ES-I3 (cell line): Measurements from ENCODE around the gene FRMD4B.

Source experiments
- H3K36me3 ChIP-seq: 2 replicates; pipeline ENCODE4 v1.6.1; 2013; ENCODE audit warnings: mild to moderate bottlenecking, low read length, control low read depth, moderate library complexity; ENCODE audit not compliant: insufficient read depth
- H3K4me1 ChIP-seq: 2 replicates; pipeline ENCODE4 v1.6.1; 2013; ENCODE audit warnings: mild to moderate bottlenecking, control low read depth, low read length; ENCODE audit not compliant: insufficient read depth
- H3K9ac ChIP-seq: 2 replicates; pipeline ENCODE4 v1.6.1; 2013; ENCODE audit warnings: low read depth, mild to moderate bottlenecking, low read length, moderate library complexity
- H3K9me3 ChIP-seq: 2 replicates; pipeline ENCODE4 v1.6.1; 2013; ENCODE audit warnings: mild to moderate bottlenecking, low read length, moderate library complexity; ENCODE audit not compliant: control insufficient read depth, insufficient read depth

Gene FRMD4B

GRCh38 chr3:69161587-69162307 lies 224.1 kb downstream of the FRMD4B start:
- no peaks in the 10 kb centered on the region for H3K36me3 ChIP-seq
- H3K9ac ChIP-seq, result no peak overlapping the region

GRCh38 chr3:69160525-69160924 lies 225.4 kb downstream of the FRMD4B start:
- Histone ChIP-seq H3K9ac (no peak overlapping the region), H3K36me3 (no peaks in the 10 kb centered on the region), H3K4me1 (no peaks in the 10 kb centered on the region), H3K9me3 (no peaks in the 10 kb centered on the region)

More at GRCh38 chr3:69161587-69162307, 224.1 kb downstream of the FRMD4B start:
- no peaks in the 10 kb centered on the region for H3K9me3 ChIP-seq
- no peaks in the 10 kb centered on the region for H3K4me1 ChIP-seq

- Histone ChIP-seq H3K9ac (no peak overlapping the region), H3K36me3 (no peaks in the 10 kb centered on the region), H3K4me1 (no peaks in the 10 kb centered on the region), H3K9me3 (no peaks in the 10 kb centered on the region)
Measured at GRCh38 chr3:69160107-69160506, 225.8 kb downstream of the FRMD4B start.

- Histone ChIP-seq H3K9ac (no peak overlapping the region), H3K36me3 (no peaks in the 10 kb centered on the region), H3K4me1 (peaks cover 4% of the 10 kb centered on the region; the same call in 1 of the 2 replicates), H3K9me3 (no peaks in the 10 kb centered on the region)
Measured at GRCh38 chr3:69149586-69149985, 236.3 kb downstream of the FRMD4B start.

GRCh38 chr3:69145688-69146087 lies 240.2 kb downstream of the FRMD4B start:
- H3K9me3 ChIP-seq, result no peaks in the 10 kb centered on the region
- H3K4me1 ChIP-seq, result peaks cover 15% of the 10 kb centered on the region; the same call in 1 of the 2 replicates
- no peaks in the 10 kb centered on the region for H3K36me3 ChIP-seq
- no peak overlapping the region for H3K9ac ChIP-seq

GRCh38 chr3:69144631-69145245 lies 241.2 kb downstream of the FRMD4B start:
- Histone ChIP-seq H3K9me3 (no peaks in the 10 kb centered on the region), H3K36me3 (no peaks in the 10 kb centered on the region), H3K9ac (no peak overlapping the region), H3K4me1 (peaks cover 15% of the 10 kb centered on the region; the same call in 1 of the 2 replicates)

GRCh38 chr3:69143612-69144011 lies 242.3 kb downstream of the FRMD4B start:
- H3K36me3 ChIP-seq, result no peaks in the 10 kb centered on the region
- no peaks in the 10 kb centered on the region for H3K9me3 ChIP-seq
- no peak overlapping the region for H3K9ac ChIP-seq
- peaks cover 15% of the 10 kb centered on the region; the same call in 1 of the 2 replicates for H3K4me1 ChIP-seq

GRCh38 chr3:69142797-69143454 lies 243.0 kb downstream of the FRMD4B start:
- no peaks in the 10 kb centered on the region for H3K36me3 ChIP-seq
- no peaks in the 10 kb centered on the region for H3K9me3 ChIP-seq
- peaks cover 15% of the 10 kb centered on the region; the same call in 1 of the 2 replicates for H3K4me1 ChIP-seq
- H3K9ac ChIP-seq, result no peak overlapping the region

- Histone ChIP-seq H3K4me1 (peaks cover 15% of the 10 kb centered on the region; the same call in 1 of the 2 replicates), H3K36me3 (no peaks in the 10 kb centered on the region), H3K9ac (no peak overlapping the region), H3K9me3 (no peaks in the 10 kb centered on the region)
Measured at GRCh38 chr3:69142090-69142489, 243.8 kb downstream of the FRMD4B start.

GRCh38 chr3:69141313-69141712 lies 244.6 kb downstream of the FRMD4B start:
- peaks cover 15% of the 10 kb centered on the region; the same call in 1 of the 2 replicates for H3K4me1 ChIP-seq
- no peaks in the 10 kb centered on the region for H3K36me3 ChIP-seq
- no peaks in the 10 kb centered on the region for H3K9me3 ChIP-seq
- no peak overlapping the region for H3K9ac ChIP-seq

- Histone ChIP-seq H3K4me1 (no peaks in the 10 kb centered on the region), H3K9me3 (no peaks in the 10 kb centered on the region), H3K36me3 (no peaks in the 10 kb centered on the region), H3K9ac (no peak overlapping the region)
Measured at GRCh38 chr3:69137412-69137811, 248.5 kb downstream of the FRMD4B start.

- Histone ChIP-seq H3K36me3 (no peaks in the 10 kb centered on the region), H3K9ac (no peak overlapping the region), H3K4me1 (no peaks in the 10 kb centered on the region), H3K9me3 (no peaks in the 10 kb centered on the region)
Measured at GRCh38 chr3:69137005-69137404, 248.9 kb downstream of the FRMD4B start.

- Histone ChIP-seq H3K9ac (no peak overlapping the region), H3K36me3 (no peaks in the 10 kb centered on the region), H3K4me1 (no peaks in the 10 kb centered on the region), H3K9me3 (no peaks in the 10 kb centered on the region)
Measured at GRCh38 chr3:69130689-69131088, 255.2 kb downstream of the FRMD4B start.

- no peak overlapping the region for H3K9ac ChIP-seq
- no peaks in the 10 kb centered on the region for H3K36me3 ChIP-seq
- H3K9me3 ChIP-seq, result no peaks in the 10 kb centered on the region
- no peaks in the 10 kb centered on the region for H3K4me1 ChIP-seq
Measured at GRCh38 chr3:69129531-69129930, 256.4 kb downstream of the FRMD4B start.

- Histone ChIP-seq H3K36me3 (no peaks in the 10 kb centered on the region), H3K9ac (no peak overlapping the region), H3K9me3 (no peaks in the 10 kb centered on the region), H3K4me1 (no peaks in the 10 kb centered on the region)
Measured at GRCh38 chr3:69128509-69128908, 257.4 kb downstream of the FRMD4B start.
